Jurkat, Clone E6-1 (cell line): ENCODE data around the gene SCN11A. TPM values are rescaled to one million over a fixed set of nuclear protein-coding genes. Genes with fewer than 3 reads are reported as not detected.

Source experiments
- DNase-seq: peaks from one replicate; pipeline ENCODE4 v3.0.0-alpha.2; 2011; ENCODE audit warnings: low read depth, low spot score
- H3K4me3 ChIP-seq: 2 replicates; pipeline ENCODE4 v1.5.1; 2011; ENCODE audit warnings: mild to moderate bottlenecking, low read length, control low read depth, moderate library complexity
- polyA plus RNA-seq: library from polyadenylated mRNA; unstranded; fragments of >200 nt; gene quantifications from one replicate; pipeline ENCODE4 v1.2.1, GENCODE V29; 2012; ENCODE audit warnings: missing spikeins; ENCODE audit not compliant: insufficient read length, insufficient read depth

Gene SCN11A
- not detected for polyA plus RNA-seq

DNA sequence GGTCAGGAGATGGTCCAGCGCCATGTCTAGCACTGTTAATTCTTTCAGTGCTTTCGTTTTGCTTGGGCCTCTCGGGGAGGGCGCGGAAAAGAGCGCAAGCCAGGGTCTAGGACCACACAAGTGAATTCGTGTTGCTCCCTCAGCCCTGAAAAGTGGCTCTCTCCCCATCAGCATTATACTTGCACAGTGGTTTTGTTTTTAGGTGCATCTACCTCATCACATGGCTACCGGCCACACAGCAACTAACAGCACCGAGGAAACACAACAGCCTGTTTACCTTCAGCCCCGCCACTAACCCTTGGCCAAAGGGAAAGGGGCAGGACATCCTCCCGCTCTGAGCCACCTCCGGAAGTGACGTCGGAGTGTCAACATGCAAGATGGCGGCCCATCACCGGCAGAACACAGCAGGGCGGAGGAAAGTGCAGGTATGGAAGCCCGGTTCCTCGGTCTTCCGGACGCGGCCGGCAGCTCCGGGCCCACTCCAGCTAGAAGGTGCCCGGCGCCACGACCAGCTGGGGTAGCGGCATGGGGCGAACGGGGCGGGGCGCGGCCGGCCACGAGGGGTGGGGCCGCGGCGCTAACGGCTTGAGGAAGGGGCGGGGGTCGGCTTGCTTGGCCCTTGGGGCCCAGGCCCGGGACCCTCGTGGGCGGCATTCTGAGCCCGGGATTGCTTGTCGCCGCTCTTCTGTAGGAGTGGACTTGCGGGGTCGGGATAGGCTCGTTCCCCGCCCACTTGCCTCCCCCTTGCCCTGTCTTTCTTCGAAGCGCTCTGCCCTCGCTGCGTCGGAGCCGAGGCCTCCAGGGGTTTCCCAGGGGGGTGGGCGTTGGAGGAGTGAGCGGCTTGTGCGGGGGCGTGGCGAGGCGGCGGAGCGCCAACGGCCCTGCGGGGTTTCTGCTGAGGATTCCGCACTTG, at the start of gene SCN11A, which contains the start of gene WDR48:
Gene SCN11A (minus strand): TSS at position 296 of the 913 bp plus-strand sequence. CDS start 101,582 bp downstream, outside the sequence.
Gene WDR48 (plus strand): TSS at position 368 of the 913 bp plus-strand sequence. CDS start 10 bp downstream, at position 378.
- peak; percentile 85 for DNase-seq
- peak within 1 kb of the TSS; percentile 76 for H3K4me3 ChIP-seq

DNA sequence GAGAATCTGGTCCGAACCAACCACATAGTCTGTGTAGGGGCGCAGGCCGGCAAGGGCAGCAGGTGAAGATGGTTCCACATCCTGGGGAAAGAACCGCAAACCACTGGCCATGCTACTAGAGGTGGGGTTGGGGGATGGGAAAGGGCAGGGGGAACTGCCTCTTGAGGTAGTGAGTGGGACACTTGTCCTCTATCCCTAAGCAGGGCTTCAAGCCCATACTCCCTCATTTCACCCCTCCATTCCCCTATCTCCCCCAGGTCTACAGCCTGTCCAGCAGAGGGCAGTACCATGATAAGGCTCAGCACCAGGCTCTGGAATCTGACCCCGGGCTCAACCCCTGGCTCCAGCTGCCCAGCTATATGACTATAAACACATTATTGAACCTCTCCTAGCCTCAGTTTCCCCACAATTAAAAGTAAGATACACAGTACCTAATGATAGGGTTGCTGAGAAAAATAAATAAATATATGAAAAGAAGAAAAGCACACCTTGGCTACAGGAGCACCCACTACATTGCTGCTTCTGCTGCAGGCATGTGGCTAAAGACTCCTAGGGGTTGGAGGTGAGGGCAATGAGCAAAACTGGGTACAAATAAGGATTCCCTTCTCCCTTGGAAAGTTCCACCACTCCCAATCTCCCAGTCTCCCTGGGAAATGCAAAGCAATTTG, 49.4 kb upstream of the SCN11A start:
- DNase-seq, result peak; percentile 27
- H3K4me3 ChIP-seq, result no peak overlapping the region

DNA sequence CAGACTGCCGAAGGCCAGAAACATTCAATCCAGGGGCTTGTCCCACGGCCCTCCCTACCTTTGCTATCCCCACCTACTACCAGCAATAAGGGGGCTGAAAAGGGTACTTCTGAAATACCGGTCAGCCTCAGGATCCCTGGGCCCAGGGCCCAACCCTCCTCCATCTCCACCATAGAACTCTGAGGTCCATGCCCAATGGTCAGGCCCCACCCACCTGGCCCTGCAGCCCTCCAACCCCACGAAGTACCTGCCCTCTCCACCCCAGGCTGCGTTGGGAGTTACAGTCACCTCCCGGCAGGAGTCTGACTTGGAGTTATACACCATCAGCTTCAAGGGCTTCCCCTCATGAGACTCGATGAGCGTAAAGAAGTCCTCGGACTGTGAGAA, 48.7 kb upstream of the SCN11A start:
- no peak for DNase-seq

DNA sequence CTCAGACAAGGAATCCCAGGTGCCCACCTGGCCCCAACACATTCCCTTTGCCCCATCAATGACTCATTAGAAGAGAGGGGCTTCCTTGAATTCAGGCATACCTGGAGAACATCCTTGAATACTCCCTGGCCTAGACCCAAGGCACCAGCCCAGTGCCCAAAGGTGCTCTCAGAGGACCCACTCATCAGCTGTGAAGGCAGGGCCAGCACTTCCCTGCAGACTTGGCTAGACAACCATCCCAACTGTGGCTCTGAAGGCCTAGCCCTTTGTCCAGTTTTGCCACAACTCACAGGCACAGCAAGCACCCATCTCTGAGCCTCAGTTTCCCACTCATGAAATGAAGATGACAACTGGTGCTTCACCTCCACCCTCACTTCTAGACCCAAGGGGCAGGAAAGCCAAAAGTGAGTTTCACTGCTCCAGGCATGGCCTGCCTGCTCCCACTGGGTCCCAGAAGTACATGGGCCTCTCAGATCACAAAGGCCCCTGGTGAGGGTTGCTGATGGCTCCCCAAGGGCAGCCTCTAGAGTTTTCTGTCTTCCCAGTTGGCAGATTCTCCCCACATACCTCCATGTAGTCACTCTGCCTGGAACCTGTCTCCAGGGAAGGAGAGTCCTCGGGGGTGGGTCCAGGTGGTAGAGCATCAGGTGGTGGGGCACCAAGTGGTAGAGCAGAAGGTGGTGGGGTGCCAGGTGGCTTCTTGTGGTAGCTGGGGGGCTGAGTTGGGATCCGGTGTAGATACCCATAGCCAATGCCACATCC, 48.2 kb upstream of the SCN11A start:
- DNase-seq, result no peak
- no peak overlapping the region for H3K4me3 ChIP-seq

More for the DNA sequence above, 48.7 kb upstream of the SCN11A start:
- no peak overlapping the region for H3K4me3 ChIP-seq

DNA sequence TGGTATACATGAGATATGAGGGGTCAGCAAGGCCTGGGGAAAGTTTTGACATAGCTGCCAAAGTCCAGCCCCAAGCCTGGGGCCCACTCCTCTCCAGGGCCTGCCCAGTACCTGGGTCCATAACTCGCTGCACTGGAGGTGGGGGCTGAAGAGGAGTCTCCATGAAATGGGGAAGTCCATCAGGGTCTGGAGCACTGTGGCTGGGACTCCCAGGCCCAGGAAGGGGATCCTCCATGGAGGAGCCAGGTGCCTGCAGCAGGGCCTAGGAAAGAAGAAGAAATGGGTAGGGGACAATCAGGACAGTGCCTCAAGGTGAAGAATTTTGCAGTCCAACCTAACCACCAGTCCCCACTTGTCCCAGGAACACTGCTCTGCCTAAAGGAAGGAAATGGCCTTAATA, 47.5 kb upstream of the SCN11A start:
- H3K4me3 ChIP-seq, result no peak overlapping the region
- no peak for DNase-seq

DNA sequence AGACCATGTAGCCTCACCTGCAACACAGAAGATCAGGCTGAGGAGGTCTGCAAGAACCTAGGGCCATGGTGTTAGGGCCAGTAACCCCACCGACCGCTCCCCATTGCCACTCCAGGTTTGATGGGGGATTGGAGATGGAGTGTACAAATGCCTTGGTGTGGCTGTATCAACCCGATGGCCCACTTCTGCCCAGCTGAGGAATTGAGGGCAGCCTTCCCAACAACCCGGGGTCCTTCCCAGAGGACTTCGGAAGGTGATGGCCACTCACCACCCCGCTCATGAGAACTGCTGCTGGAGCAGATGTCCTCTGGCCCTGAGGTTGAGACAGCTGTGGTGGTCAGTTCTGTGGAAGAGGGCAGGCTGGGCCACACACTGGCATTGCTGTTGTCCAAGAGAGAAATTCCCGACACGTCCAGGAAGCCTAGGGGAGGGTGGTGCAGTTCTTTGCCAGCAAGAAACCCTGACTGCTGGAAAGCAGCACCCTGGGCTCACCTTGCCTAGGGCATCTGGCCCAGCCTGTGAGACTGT, 46.8 kb upstream of the SCN11A start:
- no peak for DNase-seq
- no peak overlapping the region for H3K4me3 ChIP-seq

DNA sequence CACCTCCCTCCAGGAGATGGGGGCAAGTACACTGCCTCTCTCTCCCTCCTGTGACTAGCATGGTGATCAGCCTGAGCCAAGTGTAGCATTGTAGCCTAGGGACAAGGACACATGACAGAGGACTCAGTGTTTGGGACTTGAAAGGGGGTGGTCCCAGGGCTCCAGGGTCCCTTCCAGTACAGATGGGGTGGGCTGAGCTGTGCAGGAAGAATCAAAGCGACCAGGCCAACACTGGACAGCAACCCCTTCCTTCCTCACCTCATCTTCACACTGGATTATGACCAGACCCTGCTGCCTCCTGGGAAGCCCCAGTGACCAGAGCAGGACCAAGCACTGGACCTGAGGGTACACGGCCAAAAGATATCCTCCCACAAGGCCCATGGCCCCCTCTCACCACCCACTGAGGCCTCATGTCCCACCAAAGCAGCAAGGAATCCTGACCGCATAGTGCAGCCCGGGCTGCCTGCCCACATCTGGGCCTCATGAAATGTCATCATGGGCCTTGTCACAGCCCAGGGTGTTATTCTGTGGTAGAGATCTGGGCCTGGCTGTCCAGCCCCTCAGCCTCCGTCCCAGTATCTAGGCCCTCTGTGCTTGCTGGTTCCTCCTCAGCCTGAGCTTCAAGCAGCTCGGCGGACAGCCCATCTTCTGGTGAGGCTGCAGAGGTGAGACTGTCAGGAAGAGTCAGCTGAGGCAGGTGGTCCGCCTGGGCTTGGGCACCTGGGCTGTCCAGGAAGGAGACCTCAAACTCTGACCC, 46.1 kb upstream of the SCN11A start:
- DNase-seq, result no peak
- no peak overlapping the region for H3K4me3 ChIP-seq

DNA sequence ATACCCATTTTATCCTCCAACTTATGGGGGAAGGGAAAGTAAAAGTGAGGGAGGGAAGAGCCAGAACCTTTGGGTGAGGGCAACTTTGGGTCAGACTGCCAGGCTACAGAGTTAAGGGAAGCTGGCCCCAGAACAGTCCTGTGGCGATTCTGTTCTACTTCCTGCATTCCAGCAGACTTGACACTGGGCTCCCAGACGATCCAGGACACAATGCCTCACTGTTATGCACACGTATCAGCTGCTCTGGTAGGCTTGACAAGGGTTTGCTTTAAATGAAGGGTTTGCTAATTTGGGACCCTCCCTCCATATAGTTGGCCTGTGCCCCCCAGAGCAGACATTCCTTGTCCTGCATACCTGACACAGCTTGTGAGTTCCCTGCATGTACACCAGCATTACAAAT, 45.0 kb upstream of the SCN11A start:
- no peak for DNase-seq
- no peak overlapping the region for H3K4me3 ChIP-seq

DNA sequence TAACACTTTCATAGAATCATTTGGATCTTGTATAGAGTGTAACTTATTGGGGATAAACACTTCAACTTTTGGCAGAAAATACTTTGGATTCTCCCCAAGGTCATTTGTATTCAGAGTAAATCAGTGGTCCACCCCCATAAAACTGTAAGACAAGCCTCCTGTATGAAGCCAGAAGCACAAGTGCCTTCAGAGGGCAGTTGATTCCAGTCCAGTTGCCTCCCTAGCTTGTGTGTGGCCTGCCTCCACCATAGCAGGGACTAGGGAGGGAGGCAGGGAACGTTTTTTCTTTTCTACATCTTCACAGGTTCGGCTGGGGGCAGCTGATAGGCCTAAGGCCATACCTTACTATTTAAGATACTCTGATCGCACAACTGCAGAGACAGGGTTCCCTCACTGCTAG, 44.0 kb upstream of the SCN11A start:
- no peak for DNase-seq
- H3K4me3 ChIP-seq, result no peak overlapping the region

DNA sequence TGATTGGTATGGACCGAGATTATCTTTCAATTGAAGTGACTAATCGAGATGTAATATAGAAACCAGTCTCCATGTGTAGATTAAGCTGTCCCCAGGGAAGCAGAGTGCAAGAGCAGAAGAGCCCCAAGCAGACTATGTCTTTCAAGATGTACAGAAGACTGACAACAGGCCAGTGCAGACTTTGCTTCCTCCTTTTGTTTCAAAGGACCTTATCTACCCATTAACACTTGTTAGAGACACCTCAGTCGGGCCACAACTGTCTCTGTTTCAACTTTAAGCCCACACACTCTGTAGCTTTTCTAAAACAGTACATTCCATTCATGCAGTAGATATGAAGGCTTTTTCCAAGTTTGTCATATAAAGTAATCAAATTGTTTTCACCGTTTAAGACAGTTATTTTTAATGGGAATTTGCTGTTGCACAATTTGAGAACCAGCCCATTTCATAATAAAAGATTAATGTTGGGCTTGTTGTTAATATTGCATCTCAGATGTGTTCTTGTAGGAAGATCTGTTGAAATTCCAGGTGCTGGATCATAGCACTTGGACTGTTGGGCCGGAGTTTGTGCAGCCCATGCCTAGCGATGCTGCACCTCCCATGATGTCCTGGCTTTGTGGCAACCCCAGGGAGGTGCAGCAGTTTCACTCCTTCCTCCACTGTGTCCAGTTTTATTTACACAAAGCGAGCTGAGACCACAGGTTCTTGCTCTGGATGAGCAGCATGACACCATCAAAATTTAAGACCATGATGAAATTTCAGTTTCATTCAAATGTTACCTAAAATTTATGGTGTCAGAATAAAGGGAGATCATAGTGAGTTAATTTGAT, 43.3 kb upstream of the SCN11A start:
- H3K4me3 ChIP-seq, result no peak overlapping the region
- no peak for DNase-seq

DNA sequence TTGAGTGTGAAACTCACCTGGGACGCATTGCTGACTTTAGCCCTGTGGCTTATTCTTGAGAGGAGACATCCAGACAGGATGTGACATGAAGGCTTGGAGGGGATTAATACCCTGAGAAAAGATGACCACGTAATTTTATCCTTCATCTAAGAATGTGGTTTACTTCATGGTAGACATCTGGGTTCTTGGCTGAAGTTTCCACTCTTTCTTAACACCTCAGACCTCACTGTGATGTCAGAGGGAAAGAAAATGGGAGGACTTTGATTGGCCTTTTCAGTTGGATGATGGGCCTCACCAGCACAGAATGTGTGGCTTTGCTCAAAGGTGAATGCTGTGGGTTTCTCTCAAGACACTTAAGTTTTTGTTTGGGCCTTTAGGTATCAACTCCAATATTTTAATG, 39.2 kb upstream of the SCN11A start:
- no peak overlapping the region for H3K4me3 ChIP-seq
- DNase-seq, result no peak

DNA sequence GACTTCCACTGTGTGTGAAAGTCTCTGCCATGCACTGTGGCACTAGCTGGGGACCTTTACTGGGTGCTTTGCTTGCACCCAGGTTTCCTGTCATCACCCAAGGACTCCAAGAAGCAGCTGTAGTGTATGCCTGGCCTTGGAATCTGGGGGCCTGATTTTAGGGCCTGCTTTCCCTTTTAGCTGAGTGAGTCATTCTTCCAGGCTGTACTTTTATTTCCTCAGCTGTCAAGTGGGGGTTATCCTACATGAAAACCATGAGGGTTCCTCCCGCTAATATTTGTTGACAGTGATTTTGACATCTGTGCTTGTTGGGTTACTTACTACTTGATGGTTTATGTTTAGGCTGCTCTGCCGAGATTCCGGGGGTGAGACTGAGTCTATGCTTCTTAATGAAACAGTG, 37.1 kb upstream of the SCN11A start:
- no peak for DNase-seq
- H3K4me3 ChIP-seq, result no peak overlapping the region

DNA sequence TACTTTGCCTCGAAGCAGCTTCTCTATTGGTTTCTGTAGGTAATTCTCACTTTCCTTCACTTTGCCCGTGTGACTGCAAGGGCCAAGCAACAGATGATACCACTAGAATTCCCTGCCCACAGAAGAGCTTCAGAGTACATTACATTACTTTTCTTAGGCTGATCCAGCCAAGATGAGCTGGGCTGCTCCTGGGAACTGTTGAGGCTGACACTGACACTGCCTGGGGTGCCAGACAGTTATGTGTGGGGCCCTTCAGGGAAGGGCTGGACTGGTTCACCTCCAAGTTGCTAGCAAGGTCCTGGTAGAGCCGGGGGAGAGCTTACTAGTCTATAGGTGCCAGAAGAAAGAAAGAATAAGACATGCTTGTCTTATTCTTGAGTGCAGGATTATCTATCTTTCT, 36.7 kb upstream of the SCN11A start:
- H3K4me3 ChIP-seq, result no peak overlapping the region
- no peak for DNase-seq

DNA sequence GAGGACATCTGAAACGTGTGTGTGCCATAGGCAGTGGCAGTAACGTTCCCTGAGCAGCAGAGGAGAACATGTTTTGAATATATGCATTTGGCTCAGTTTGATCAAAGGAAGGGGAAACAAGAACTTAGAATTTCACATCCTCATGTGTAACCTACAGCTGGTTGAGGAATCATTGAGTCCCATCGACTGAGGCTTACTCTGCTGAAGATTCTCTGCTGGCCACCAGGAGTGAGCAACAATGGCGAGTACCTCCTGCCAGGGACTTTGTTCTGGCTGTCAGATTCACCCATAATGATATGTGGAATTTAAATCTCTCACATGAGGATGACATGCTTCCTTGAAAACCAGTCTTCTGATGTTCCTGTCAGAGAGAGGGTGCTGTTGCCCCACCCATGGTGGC, 34.4 kb upstream of the SCN11A start:
- DNase-seq, result no peak

DNA sequence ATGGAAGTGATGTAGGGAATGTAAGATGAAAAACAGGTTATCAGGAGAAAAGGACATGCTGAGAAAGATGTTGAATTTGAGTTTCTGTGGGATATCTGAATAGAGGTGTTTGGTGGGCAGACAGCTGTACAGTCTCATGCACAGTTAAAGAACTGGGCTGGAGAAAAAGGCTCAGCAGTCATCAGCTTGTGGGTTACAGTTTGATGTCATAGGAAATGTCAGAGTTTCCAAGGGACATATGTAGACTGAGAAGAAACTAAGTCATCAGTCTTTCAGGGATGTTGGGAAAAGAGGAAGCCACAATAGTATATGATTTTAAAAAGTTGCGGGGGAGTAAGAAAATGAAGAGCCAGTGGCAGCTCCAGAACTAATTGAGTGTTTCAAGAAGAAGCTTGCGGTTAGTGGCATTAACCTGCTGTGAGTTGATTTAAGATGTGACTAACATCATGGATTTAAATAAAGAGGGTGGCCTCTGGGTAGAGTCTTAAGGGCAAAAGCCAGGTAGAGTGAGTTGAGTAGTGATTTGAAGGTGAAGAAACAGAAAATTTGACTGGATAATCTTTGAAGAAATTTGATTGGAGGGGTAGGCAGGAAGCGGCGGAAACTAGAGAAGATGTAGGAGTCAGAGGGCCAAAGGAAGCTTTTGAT, 31.0 kb upstream of the SCN11A start:
- H3K4me3 ChIP-seq, result no peak overlapping the region
- DNase-seq, result no peak

More for the DNA sequence above, 34.4 kb upstream of the SCN11A start:
- no peak overlapping the region for H3K4me3 ChIP-seq

DNA sequence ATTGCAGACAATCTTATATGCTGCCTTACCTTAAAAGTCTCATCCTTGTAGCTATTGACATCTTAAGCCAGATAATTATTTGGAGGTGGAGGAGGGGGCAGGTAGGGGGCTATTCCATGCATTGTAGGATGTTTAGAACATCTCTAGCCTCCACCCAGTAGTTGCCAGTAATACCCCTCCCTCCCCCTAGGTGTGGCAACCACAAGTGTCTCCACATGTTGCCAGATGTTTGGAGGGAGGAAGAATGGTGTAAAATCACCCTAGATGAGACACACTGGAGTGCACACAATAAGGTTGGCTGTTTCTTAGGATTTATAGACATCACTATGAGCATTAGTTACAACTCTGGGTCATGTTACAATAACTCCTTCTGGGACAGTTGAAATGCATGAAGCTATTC, 28.3 kb upstream of the SCN11A start:
- H3K4me3 ChIP-seq, result no peak overlapping the region
- DNase-seq, result no peak

DNA sequence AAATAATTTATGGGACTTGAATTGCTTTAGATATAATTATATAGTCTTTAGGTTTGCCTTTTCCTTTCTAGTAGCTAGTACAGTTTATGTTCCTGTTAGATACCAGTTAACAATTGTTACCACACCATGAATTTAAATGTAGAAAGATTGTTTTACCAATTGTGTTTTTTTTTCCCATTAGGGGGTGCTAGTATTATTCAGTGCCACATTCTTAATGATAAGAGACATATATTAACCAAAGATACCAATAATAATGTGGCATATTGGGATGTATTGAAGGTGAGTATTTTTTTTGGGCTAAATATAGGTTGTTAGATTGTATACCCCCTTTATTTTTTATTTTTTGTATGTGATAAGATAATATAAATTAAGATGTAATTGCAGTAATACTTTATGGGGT, 27.8 kb upstream of the SCN11A start:
- H3K4me3 ChIP-seq, result no peak overlapping the region
- no peak for DNase-seq
